CD4-positive, alpha-beta memory T cell (primary cell): Measurements from ENCODE around the gene CHD6. TPM values are rescaled to one million over a fixed set of nuclear protein-coding genes. Genes with fewer than 3 reads are reported as not detected.
A peak's percentile ranks its signal among the peaks of the same experiment; 100 is the strongest.

Experiments
- CTCF ChIA-PET: fragments of 350-600 bp; sonication (Branson Sonifier 250); formaldehyde crosslinking; loops from one replicate; lab custom pipeline; 2021; ENCODE audit warnings: inconsistent platforms; ENCODE audit not compliant: partially characterized antibody; lab: Charles Lee
- POLR2A ChIA-PET: fragments of 350-600 bp; sonication (Branson Sonifier 250); formaldehyde crosslinking; loops from one replicate; lab custom pipeline; 2021; ENCODE audit not compliant: partially characterized antibody; lab: Charles Lee
- DNase-seq, 5 donors: peaks; one replicate each; pipeline versions ENCODE4 v3.0.0 to v3.0.0-alpha.2; 2020 to 2022; ENCODE audit warnings: mixed read lengths in 1 of 5
- H3K27ac ChIP-seq: one replicate; pipeline ENCODE4 v1.7.0; 2013; ENCODE audit warnings: low read depth, low read length
- H3K27me3 ChIP-seq: 2 replicates; pipeline ENCODE4 v1.7.0; 2013; ENCODE audit warnings: mild to moderate bottlenecking, low read length, moderate library complexity; ENCODE audit not compliant: insufficient read depth
- H3K36me3 ChIP-seq: 2 replicates; pipeline ENCODE4 v1.7.0; 2013; ENCODE audit warnings: mild to moderate bottlenecking, low read length, moderate library complexity; ENCODE audit not compliant: insufficient read depth
- H3K4me1 ChIP-seq: 2 replicates; pipeline ENCODE4 v1.7.0; 2013; ENCODE audit warnings: mild to moderate bottlenecking, low read length, moderate library complexity; ENCODE audit not compliant: insufficient read depth
- H3K4me3 ChIP-seq, 2 donors: one replicate each; pipeline ENCODE4 v1.7.0; 2013; ENCODE audit warnings: low read length in 2 of 2, mild to moderate bottlenecking in 1 of 2
- H3K9me3 ChIP-seq, 2 donors: one replicate each; pipeline ENCODE4 v1.7.0; 2013; ENCODE audit warnings: low read length in 2 of 2, control low read depth in 1 of 2; ENCODE audit not compliant: control insufficient read depth in 1 of 2
- H3K27ac Mint-ChIP-seq, 7 donors: one replicate each; pipeline ENCODE4 v1.8.0; 2020 to 2021; ENCODE audit warnings: mixed read lengths in 7 of 7, mild to moderate bottlenecking in 6 of 7, inconsistent platforms in 3 of 7, moderate library complexity in 3 of 7
- H3K27me3 Mint-ChIP-seq, 2 donors: one replicate each; pipeline ENCODE4 v1.8.0; 2020 to 2021; ENCODE audit warnings: mixed read lengths in 2 of 2
- H3K36me3 Mint-ChIP-seq, 2 donors: one replicate each; pipeline ENCODE4 v1.8.0; 2020 to 2021; ENCODE audit warnings: mixed read lengths in 2 of 2, inconsistent platforms in 1 of 2, mild to moderate bottlenecking in 1 of 2
- H3K4me1 Mint-ChIP-seq, 4 donors: one replicate each; pipeline ENCODE4 v1.8.0; 2020 to 2021; ENCODE audit warnings: mixed read lengths in 4 of 4, mild to moderate bottlenecking in 1 of 4
- H3K4me3 Mint-ChIP-seq, 8 donors: one replicate each; pipeline ENCODE4 v1.8.0; 2020 to 2021; ENCODE audit warnings: mixed read lengths in 8 of 8, mild to moderate bottlenecking in 7 of 8, moderate library complexity in 6 of 8, inconsistent platforms in 3 of 8
- H3K9me3 Mint-ChIP-seq, 8 donors: one replicate each; pipeline ENCODE4 v1.8.0; 2020 to 2021; ENCODE audit warnings: mixed read lengths in 8 of 8, mild to moderate bottlenecking in 5 of 8, inconsistent platforms in 3 of 8, moderate library complexity in 1 of 8
- intact Hi-C: fragments of 100-400 bp; cut with micrococcal nuclease; formaldehyde crosslinking; loops from one replicate; pipeline ENCODE4 v1.15.1; 2023
- polyA plus RNA-seq, 2 donors: library from polyadenylated mRNA; unstranded; fragments of 300-500 nt; fragmentation: Illumina TruSeq; gene quantifications; one replicate each; pipeline ENCODE4 v1.2.3, GENCODE V29; 2021
- total RNA-seq, 2 experiments: library from RNA; stranded (reverse); gene quantifications; one replicate each; pipeline ENCODE4 v1.2.3, GENCODE V29; 2021

CHD6 gene
- total and polyA plus RNA-seq, 4 experiments from 2014 or later = 29.2 to 96.8 (median 77.8) TPM

DNA sequence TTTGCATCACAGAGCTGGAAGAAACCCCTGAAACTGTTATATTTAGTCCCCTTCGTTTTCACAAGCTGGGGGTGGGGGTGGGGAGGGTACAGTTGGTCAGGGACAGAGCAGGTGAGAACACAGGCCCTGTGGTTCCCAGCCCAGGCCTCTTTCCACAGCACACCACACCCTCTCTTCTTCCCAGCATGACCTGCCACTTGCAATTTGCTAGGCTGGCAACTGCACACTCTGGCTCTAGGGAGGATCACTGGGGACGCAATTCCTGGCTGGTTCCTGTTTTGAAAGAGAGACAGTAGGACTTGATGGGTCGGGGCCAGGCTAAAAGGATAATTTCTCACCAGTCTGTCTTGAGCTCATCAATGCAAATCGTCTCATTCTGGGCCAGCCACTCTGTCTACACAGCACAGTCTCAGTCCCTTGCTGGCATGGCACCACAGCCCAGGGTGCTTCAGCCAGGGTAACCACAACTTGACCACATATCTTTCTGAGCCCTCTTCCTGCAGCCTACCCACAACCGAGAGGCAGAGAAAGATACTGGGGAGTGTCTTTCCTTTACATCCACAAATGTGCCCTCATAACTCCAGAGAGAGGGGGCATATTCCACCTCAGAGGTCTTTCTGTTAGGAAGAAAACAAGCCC is 209.9 kb downstream of the CHD6 start:
- Histone ChIP-seq H3K4me3 (no peak overlapping the region), H3K4me1 (peaks cover 10% of the 10 kb centered on the region), H3K9me3 (no peaks in the 10 kb centered on the region), H3K27ac (no peak overlapping the region), H3K27me3 (no peaks in the 10 kb centered on the region), H3K36me3 (peaks cover 75% of the 10 kb centered on the region)
- ChIA-PET CTCF (interaction anchor here (1.3 kb wide), 1 partner anchor 12 kb away, joined by 4 read pairs; no protein-coding TSS in a partner anchor), POLR2A (no interaction called here)
- H3K4me3 Mint-ChIP-seq = peak overlapping the region in 1 of 8 donors; percentile 20
- intact Hi-C loops = no loop called here
- H3K36me3 Mint-ChIP-seq = peaks cover 73 to 88% of the 10 kb centered on the region in 2 donors
- H3K27ac Mint-ChIP-seq = peak overlapping the region in 5 of 7 donors; percentile 21 to 77 (median 62)
- no peak for DNase-seq
- no peaks in the 10 kb centered on the region for H3K27me3 Mint-ChIP-seq
- peaks cover 5 to 15% (median 12%) of the 10 kb centered on the region in 4 donors for H3K4me1 Mint-ChIP-seq
- no peaks in the 10 kb centered on the region for H3K9me3 Mint-ChIP-seq

- Mint-ChIP-seq H3K27ac (peak overlapping the region in 5 of 7 donors; percentile 42 to 74 (median 65)), H3K9me3 (no peaks in the 10 kb centered on the region), H3K4me1 (peaks cover 5 to 15% (median 12%) of the 10 kb centered on the region in 4 donors), H3K36me3 (peaks cover 72 to 84% of the 10 kb centered on the region in 2 donors), H3K4me3 (no peak overlapping the region), H3K27me3 (no peaks in the 10 kb centered on the region)
- Histone ChIP-seq H3K27ac (no peak overlapping the region), H3K27me3 (no peaks in the 10 kb centered on the region), H3K4me1 (peaks cover 10% of the 10 kb centered on the region), H3K36me3 (peaks cover 68% of the 10 kb centered on the region), H3K4me3 (no peak overlapping the region), H3K9me3 (no peaks in the 10 kb centered on the region)
- DNase-seq = no peak
- ChIA-PET CTCF (no interaction called here), POLR2A (no interaction called here)
- intact Hi-C loops = no loop called here
These were observed 210.6 kb downstream of the CHD6 start for GRCh38 chr20:41407607-41408006.

GRCh38 chr20:41406896-41407444 is 211.2 kb downstream of the CHD6 start:
- Mint-ChIP-seq H3K4me3 (no peak overlapping the region), H3K36me3 (peaks cover 68 to 82% of the 10 kb centered on the region in 2 donors), H3K27me3 (no peaks in the 10 kb centered on the region), H3K4me1 (peaks cover 5 to 15% (median 12%) of the 10 kb centered on the region in 4 donors), H3K27ac (peak overlapping the region in 2 of 7 donors; percentile 64 to 65), H3K9me3 (no peaks in the 10 kb centered on the region)
- H3K4me3 ChIP-seq = no peak overlapping the region
- CTCF ChIA-PET = no interaction called here
- POLR2A ChIA-PET = no interaction called here
- H3K4me1 ChIP-seq = peaks cover 10% of the 10 kb centered on the region
- H3K9me3 ChIP-seq = no peaks in the 10 kb centered on the region
- peaks cover 62% of the 10 kb centered on the region for H3K36me3 ChIP-seq
- intact Hi-C loops = no loop called here
- DNase-seq = no peak
- no peaks in the 10 kb centered on the region for H3K27me3 ChIP-seq
- H3K27ac ChIP-seq = no peak overlapping the region

- Mint-ChIP-seq H3K4me3 (no peak overlapping the region), H3K4me1 (peaks cover 5 to 15% (median 12%) of the 10 kb centered on the region in 4 donors), H3K36me3 (peaks cover 66 to 77% of the 10 kb centered on the region in 2 donors), H3K27ac (peak overlapping the region in 1 of 7 donors; percentile 23), H3K27me3 (no peaks in the 10 kb centered on the region), H3K9me3 (no peaks in the 10 kb centered on the region)
- intact Hi-C loops = no loop called here
- ChIA-PET CTCF (no interaction called here), POLR2A (no interaction called here)
- Histone ChIP-seq H3K4me3 (no peak overlapping the region), H3K27me3 (no peaks in the 10 kb centered on the region), H3K9me3 (no peaks in the 10 kb centered on the region), H3K27ac (no peak overlapping the region), H3K4me1 (peaks cover 10% of the 10 kb centered on the region), H3K36me3 (peaks cover 56% of the 10 kb centered on the region)
- no peak for DNase-seq
These were observed 211.8 kb downstream of the CHD6 start for GRCh38 chr20:41406353-41406752.

GRCh38 chr20:41405436-41405835 is 212.7 kb downstream of the CHD6 start:
- Histone ChIP-seq H3K27me3 (no peaks in the 10 kb centered on the region), H3K4me1 (peaks cover 10% of the 10 kb centered on the region), H3K9me3 (no peaks in the 10 kb centered on the region), H3K27ac (no peak overlapping the region), H3K4me3 (no peak overlapping the region), H3K36me3 (peaks cover 48% of the 10 kb centered on the region)
- H3K9me3 Mint-ChIP-seq = no peaks in the 10 kb centered on the region
- DNase-seq = no peak
- peaks cover 58 to 68% of the 10 kb centered on the region in 2 donors for H3K36me3 Mint-ChIP-seq
- ChIA-PET CTCF (no interaction called here), POLR2A (no interaction called here)
- intact Hi-C loops = no loop called here
- no peak overlapping the region for H3K4me3 Mint-ChIP-seq
- no peak overlapping the region for H3K27ac Mint-ChIP-seq
- peaks cover 5 to 15% (median 11%) of the 10 kb centered on the region in 4 donors for H3K4me1 Mint-ChIP-seq
- no peaks in the 10 kb centered on the region for H3K27me3 Mint-ChIP-seq

- no peak overlapping the region for H3K4me3 Mint-ChIP-seq
- no peak for DNase-seq
- Histone ChIP-seq H3K36me3 (peaks cover 39% of the 10 kb centered on the region), H3K4me1 (peaks cover 4% of the 10 kb centered on the region), H3K4me3 (no peak overlapping the region), H3K27me3 (no peaks in the 10 kb centered on the region), H3K9me3 (no peaks in the 10 kb centered on the region), H3K27ac (no peak overlapping the region)
- no peaks in the 10 kb centered on the region for H3K9me3 Mint-ChIP-seq
- H3K36me3 Mint-ChIP-seq = peaks cover 44 to 49% of the 10 kb centered on the region in 2 donors
- H3K27ac Mint-ChIP-seq = no peak overlapping the region
- ChIA-PET POLR2A (no interaction called here), CTCF (interaction anchor here (1.1 kb wide), 1 partner anchor 66 kb away, joined by 4 read pairs; no protein-coding TSS in a partner anchor)
- H3K27me3 Mint-ChIP-seq = no peaks in the 10 kb centered on the region
- intact Hi-C loops = no loop called here
- H3K4me1 Mint-ChIP-seq = peaks cover 0 to 4% (median 3%) of the 10 kb centered on the region in 4 donors
These were observed 214.6 kb downstream of the CHD6 start for GRCh38 chr20:41403604-41404003.

DNA sequence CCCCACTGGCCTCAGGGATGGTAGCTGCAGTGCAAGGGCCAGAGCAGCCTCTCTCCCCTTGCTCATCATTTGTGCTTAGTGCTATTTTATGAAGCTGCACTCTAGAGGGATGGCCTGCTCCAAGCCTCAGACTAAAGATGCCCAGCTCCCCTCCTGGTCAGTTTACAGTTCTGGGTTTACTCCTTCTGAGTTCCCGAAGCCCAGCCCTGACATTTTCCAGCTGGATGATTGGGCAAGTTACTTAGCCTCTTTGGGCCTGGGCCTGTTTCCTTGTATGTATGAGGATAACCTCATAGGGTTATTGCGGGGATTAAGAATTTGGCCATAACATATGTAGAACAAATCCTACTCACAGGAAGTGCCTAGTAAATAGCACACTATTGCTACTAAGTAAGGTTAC is 219.8 kb downstream of the CHD6 start:
- Histone ChIP-seq H3K27me3 (no peaks in the 10 kb centered on the region), H3K4me3 (no peak overlapping the region), H3K27ac (no peak overlapping the region), H3K9me3 (no peaks in the 10 kb centered on the region), H3K4me1 (no peaks in the 10 kb centered on the region), H3K36me3 (no peaks in the 10 kb centered on the region)
- CTCF ChIA-PET = no interaction called here
- H3K27me3 Mint-ChIP-seq = no peaks in the 10 kb centered on the region
- peak overlapping the region in 2 of 7 donors; percentile 13 to 15 for H3K27ac Mint-ChIP-seq
- intact Hi-C loops = no loop called here
- H3K36me3 Mint-ChIP-seq = peaks cover 10% of the 10 kb centered on the region in 2 donors
- H3K9me3 Mint-ChIP-seq = no peaks in the 10 kb centered on the region
- DNase-seq = no peak
- no peak overlapping the region for H3K4me3 Mint-ChIP-seq
- POLR2A ChIA-PET = no interaction called here
- H3K4me1 Mint-ChIP-seq = peaks cover 0 to 4% (median 1%) of the 10 kb centered on the region in 4 donors
